CD4-positive, alpha-beta memory T cell (primary cell): ENCODE results near the gene EIF1. TPM values are rescaled to one million over a fixed set of nuclear protein-coding genes. Genes with fewer than 3 reads are reported as not detected.

ENCODE experiments used
- CTCF ChIA-PET: fragments of 350-600 bp; sonication (Branson Sonifier 250); formaldehyde crosslinking; loops from one replicate; lab custom pipeline; 2021; ENCODE audit warnings: inconsistent platforms; ENCODE audit not compliant: partially characterized antibody; lab: Charles Lee
- POLR2A ChIA-PET: fragments of 350-600 bp; sonication (Branson Sonifier 250); formaldehyde crosslinking; loops from one replicate; lab custom pipeline; 2021; ENCODE audit not compliant: partially characterized antibody; lab: Charles Lee
- DNase-seq, 5 donors: peaks; one replicate each; pipeline versions ENCODE4 v3.0.0 to v3.0.0-alpha.2; 2020 to 2022; ENCODE audit warnings: mixed read lengths in 1 of 5
- H3K27ac ChIP-seq: one replicate; pipeline ENCODE4 v1.7.0; 2013; ENCODE audit warnings: low read depth, low read length
- H3K27me3 ChIP-seq: 2 replicates; pipeline ENCODE4 v1.7.0; 2013; ENCODE audit warnings: mild to moderate bottlenecking, low read length, moderate library complexity; ENCODE audit not compliant: insufficient read depth
- H3K36me3 ChIP-seq: 2 replicates; pipeline ENCODE4 v1.7.0; 2013; ENCODE audit warnings: mild to moderate bottlenecking, low read length, moderate library complexity; ENCODE audit not compliant: insufficient read depth
- H3K4me1 ChIP-seq: 2 replicates; pipeline ENCODE4 v1.7.0; 2013; ENCODE audit warnings: mild to moderate bottlenecking, low read length, moderate library complexity; ENCODE audit not compliant: insufficient read depth
- H3K4me3 ChIP-seq, 2 donors: one replicate each; pipeline ENCODE4 v1.7.0; 2013; ENCODE audit warnings: low read length in 2 of 2, mild to moderate bottlenecking in 1 of 2
- H3K9me3 ChIP-seq, 2 donors: one replicate each; pipeline ENCODE4 v1.7.0; 2013; ENCODE audit warnings: low read length in 2 of 2, control low read depth in 1 of 2; ENCODE audit not compliant: control insufficient read depth in 1 of 2
- H3K27ac Mint-ChIP-seq, 7 donors: one replicate each; pipeline ENCODE4 v1.8.0; 2020 to 2021; ENCODE audit warnings: mixed read lengths in 7 of 7, mild to moderate bottlenecking in 6 of 7, inconsistent platforms in 3 of 7, moderate library complexity in 3 of 7
- H3K27me3 Mint-ChIP-seq, 2 donors: one replicate each; pipeline ENCODE4 v1.8.0; 2020 to 2021; ENCODE audit warnings: mixed read lengths in 2 of 2
- H3K36me3 Mint-ChIP-seq, 2 donors: one replicate each; pipeline ENCODE4 v1.8.0; 2020 to 2021; ENCODE audit warnings: mixed read lengths in 2 of 2, inconsistent platforms in 1 of 2, mild to moderate bottlenecking in 1 of 2
- H3K4me1 Mint-ChIP-seq, 4 donors: one replicate each; pipeline ENCODE4 v1.8.0; 2020 to 2021; ENCODE audit warnings: mixed read lengths in 4 of 4, mild to moderate bottlenecking in 1 of 4
- H3K4me3 Mint-ChIP-seq, 8 donors: one replicate each; pipeline ENCODE4 v1.8.0; 2020 to 2021; ENCODE audit warnings: mixed read lengths in 8 of 8, mild to moderate bottlenecking in 7 of 8, moderate library complexity in 6 of 8, inconsistent platforms in 3 of 8
- H3K9me3 Mint-ChIP-seq, 8 donors: one replicate each; pipeline ENCODE4 v1.8.0; 2020 to 2021; ENCODE audit warnings: mixed read lengths in 8 of 8, mild to moderate bottlenecking in 5 of 8, inconsistent platforms in 3 of 8, moderate library complexity in 1 of 8
- intact Hi-C: fragments of 100-400 bp; cut with micrococcal nuclease; formaldehyde crosslinking; loops from one replicate; pipeline ENCODE4 v1.15.1; 2023
- polyA plus RNA-seq, 2 donors: library from polyadenylated mRNA; unstranded; fragments of 300-500 nt; fragmentation: Illumina TruSeq; gene quantifications; one replicate each; pipeline ENCODE4 v1.2.3, GENCODE V29; 2021
- total RNA-seq, 2 experiments: library from RNA; stranded (reverse); gene quantifications; one replicate each; pipeline ENCODE4 v1.2.3, GENCODE V29; 2021

EIF1 gene
- total and polyA plus RNA-seq, 4 experiments from 2014 or later = 776 to 1,611 (median 960) TPM

DNA sequence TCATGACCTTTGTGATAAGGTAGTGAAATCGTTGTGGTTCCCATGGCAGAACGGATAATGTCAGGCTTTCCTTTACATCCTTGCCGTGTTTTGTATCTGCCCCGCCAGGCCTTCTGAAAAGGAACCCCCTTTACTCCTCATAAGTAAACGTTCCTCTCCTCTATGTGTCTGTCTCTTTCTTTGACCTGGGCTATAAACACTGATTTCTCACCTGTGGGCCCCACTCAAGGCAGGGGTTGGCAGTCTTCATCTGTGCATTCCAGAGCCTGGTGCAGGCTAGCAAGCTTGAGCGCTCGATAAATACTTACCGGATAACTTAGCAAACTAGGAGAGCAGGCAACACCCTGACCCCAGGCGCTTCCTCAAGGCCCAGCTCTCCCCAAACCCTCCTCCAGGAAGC, 53.0 kb downstream of the EIF1 start:
- H3K4me1 Mint-ChIP-seq = peaks cover 0 to 9% (median 2%) of the 10 kb centered on the region in 4 donors
- CTCF ChIA-PET = interaction anchor here (0.9 to 4.7 kb wide), 3 partner anchors 48 to 60 kb away, joined by 3 to 20 read pairs (median 5); no protein-coding TSS in a partner anchor
- H3K9me3 Mint-ChIP-seq = no peaks in the 10 kb centered on the region
- H3K27me3 ChIP-seq = peaks cover 3% of the 10 kb centered on the region
- no peak overlapping the region for H3K27ac ChIP-seq
- H3K9me3 ChIP-seq = no peaks in the 10 kb centered on the region
- no peak overlapping the region for H3K27ac Mint-ChIP-seq
- H3K4me1 ChIP-seq = peaks cover 3% of the 10 kb centered on the region
- H3K36me3 Mint-ChIP-seq = no peaks in the 10 kb centered on the region
- H3K4me3 ChIP-seq = no peak overlapping the region
- no peak overlapping the region for H3K4me3 Mint-ChIP-seq
- DNase-seq = no peak
- intact Hi-C loops = no loop called here
- no peaks in the 10 kb centered on the region for H3K36me3 ChIP-seq
- peaks cover 6 to 10% of the 10 kb centered on the region in 2 donors for H3K27me3 Mint-ChIP-seq
- POLR2A ChIA-PET = interaction anchor here (2.1 kb wide), 1 partner anchor 59 kb away, joined by 7 read pairs; no protein-coding TSS in a partner anchor

Other genes starting within 250 kb of the EIF1 start
- not detected for gene KRT38, start 247.9 kb upstream of the EIF1 start, total RNA-seq
- gene KRT38, start 247.9 kb upstream of the EIF1 start, polyA plus RNA-seq = not detected
- gene KRT32, start 221.5 kb upstream of the EIF1 start, total RNA-seq = not detected
- gene KRT32, start 221.5 kb upstream of the EIF1 start, polyA plus RNA-seq = not detected
- not detected for gene KRT35, start 207.7 kb upstream of the EIF1 start, total RNA-seq
- gene KRT35, start 207.7 kb upstream of the EIF1 start, polyA plus RNA-seq = not detected
- not detected for gene KRT36, start 199.0 kb upstream of the EIF1 start, total RNA-seq
- gene KRT36, start 199.0 kb upstream of the EIF1 start, polyA plus RNA-seq = not detected
- not detected for gene KRT13, start 183.3 kb upstream of the EIF1 start, total RNA-seq
- not detected for gene KRT13, start 183.3 kb upstream of the EIF1 start, polyA plus RNA-seq
- gene KRT15, start 170.0 kb upstream of the EIF1 start, total RNA-seq = not detected
- gene KRT15, start 170.0 kb upstream of the EIF1 start, polyA plus RNA-seq = not detected
- not detected for gene KRT19, start 160.6 kb upstream of the EIF1 start, total RNA-seq
- not detected for gene KRT19, start 160.6 kb upstream of the EIF1 start, polyA plus RNA-seq
- gene KRT9, start 116.8 kb upstream of the EIF1 start, total RNA-seq = not detected
- not detected for gene KRT9, start 116.8 kb upstream of the EIF1 start, polyA plus RNA-seq
- gene KRT14, start 102.0 kb upstream of the EIF1 start, total RNA-seq = not detected
- gene KRT14, start 102.0 kb upstream of the EIF1 start, polyA plus RNA-seq = not detected
- not detected for gene KRT16, start 76.1 kb upstream of the EIF1 start, total RNA-seq
- not detected for gene KRT16, start 76.1 kb upstream of the EIF1 start, polyA plus RNA-seq
- not detected for gene KRT17, start 64.3 kb upstream of the EIF1 start, total RNA-seq
- not detected for gene KRT17, start 64.3 kb upstream of the EIF1 start, polyA plus RNA-seq
- gene GAST, start 23.4 kb downstream of the EIF1 start, total RNA-seq = not detected
- gene GAST, start 23.4 kb downstream of the EIF1 start, polyA plus RNA-seq = not detected
- gene HAP1, start 45.8 kb downstream of the EIF1 start, total RNA-seq = under 1 TPM; 0.29 to 0.33 TPM
- gene HAP1, start 45.8 kb downstream of the EIF1 start, polyA plus RNA-seq = not detected
- under 1 TPM in 1 of 2 experiments, not detected in 1; 0.15 TPM for gene JUP, start 97.8 kb downstream of the EIF1 start, total RNA-seq
- gene JUP, start 97.8 kb downstream of the EIF1 start, polyA plus RNA-seq = under 1 TPM in 1 of 2 donors, not detected in 1; 0.69 TPM
- 1 to 10 TPM; 5.9 to 6.8 TPM for gene P3H4, start 123.1 kb downstream of the EIF1 start, total RNA-seq
- 1 to 10 TPM; 1.4 to 4.2 TPM for gene P3H4, start 123.1 kb downstream of the EIF1 start, polyA plus RNA-seq
- gene FKBP10, start 124.1 kb downstream of the EIF1 start, total RNA-seq = not detected
- gene FKBP10, start 124.1 kb downstream of the EIF1 start, polyA plus RNA-seq = not detected
- 10 to 100 TPM; 20.9 to 22.3 TPM for gene NT5C3B, start 147.3 kb downstream of the EIF1 start, total RNA-seq
- gene NT5C3B, start 147.3 kb downstream of the EIF1 start, polyA plus RNA-seq = 10 to 100 TPM; 41.5 to 42.1 TPM
- gene KLHL10, start 148.9 kb downstream of the EIF1 start, total RNA-seq = not detected
- not detected for gene KLHL10, start 148.9 kb downstream of the EIF1 start, polyA plus RNA-seq
- gene KLHL11, start 176.5 kb downstream of the EIF1 start, total RNA-seq = 10 to 100 TPM; 20.6 to 20.8 TPM
- 1 to 10 TPM; 1.0 to 7.6 TPM for gene KLHL11, start 176.5 kb downstream of the EIF1 start, polyA plus RNA-seq
- gene ACLY, start 230.1 kb downstream of the EIF1 start, total RNA-seq = 10 to 100 TPM; 84.4 to 88.5 TPM
- gene ACLY, start 230.1 kb downstream of the EIF1 start, polyA plus RNA-seq = 10 to 100 TPM; 58.7 to 72.1 TPM
- gene ODAD4, start 241.7 kb downstream of the EIF1 start, total RNA-seq = under 1 TPM in 1 of 2 experiments, not detected in 1; 0.20 TPM
- under 1 TPM in 1 of 2 donors, not detected in 1; 0.11 TPM for gene ODAD4, start 241.7 kb downstream of the EIF1 start, polyA plus RNA-seq